ENCODE results near the gene CLEC1A. TPM values are rescaled to one million over a fixed set of nuclear protein-coding genes. Genes with fewer than 3 reads are reported as not detected.

The CLEC1A gene
- polyA plus RNA-seq, 1 donor (not counting 4 experiments of a cell fraction or from before 2014, with no cell fraction given), result 0.05 TPM

- FAIRE-seq (no peak), DNase-seq (ENCODE audit: low read depth, low spot score) (no peak)
- no peaks in the 10 kb centered on the region for H3K9me1 ChIP-seq (ENCODE audit: control insufficient read depth, extremely low read depth, insufficient read depth, low read length)
- no peaks in the 10 kb centered on the region for H3K4me1 ChIP-seq (ENCODE audit: control insufficient read depth, extremely low read depth, insufficient read depth, low read length)
- no peak overlapping the region for H2AFZ ChIP-seq (ENCODE audit: control insufficient read depth, low read length)
- dilution Hi-C loops (cut with MboI; ENCODE audit: extremely low pct_ligation_motif_present, low sequenced_read_pairs), result no loop called here
- no peaks in the 10 kb centered on the region for H4K20me1 ChIP-seq (ENCODE audit: control insufficient read depth, extremely low read depth, insufficient read depth, low read length)
- no peak overlapping the region for H3K4me2 ChIP-seq (ENCODE audit: control insufficient read depth, extremely low read depth, insufficient read depth, low read depth, low read length)
- H3K27ac ChIP-seq (ENCODE audit: control insufficient read depth, insufficient read depth, low read length), result no peak overlapping the region
- H3K36me3 ChIP-seq (ENCODE audit: control insufficient read depth in 2 of 2, extremely low read depth in 1 of 2, insufficient read depth in 2 of 2, low read length in 2 of 2), result no peaks in the 10 kb centered on the region
- H3K79me2 ChIP-seq (ENCODE audit: control insufficient read depth, insufficient read depth, low read length), result no peaks in the 10 kb centered on the region
- TF ChIP-seq EZH2 (IDR thresholded peaks at IDR 0.05; ENCODE audit: low read length) (no peak), CTCF (optimal IDR thresholded peaks at IDR 0.05 in 1 of 3, IDR thresholded peaks at IDR 0.05 in 1 of 3, conservative IDR thresholded peaks at IDR 0.05 in 1 of 3; ENCODE audit: extremely low read depth in 1 of 3, insufficient read depth in 2 of 3, low read length in 3 of 3) (no peak)
- H3K27me3 ChIP-seq (ENCODE audit: control insufficient read depth, extremely low read depth, insufficient read depth, low read length), result no peaks in the 10 kb centered on the region
- no peaks in the 10 kb centered on the region for H3K9me3 ChIP-seq (ENCODE audit: control insufficient read depth, low read depth, low read length)
- no peak overlapping the region for H3K4me3 ChIP-seq (ENCODE audit: control insufficient read depth in 2 of 3, extremely low read depth in 1 of 3, insufficient read depth in 2 of 3, low read depth in 1 of 3, low read length in 3 of 3)
- H3K9ac ChIP-seq (ENCODE audit: control insufficient read depth, extremely low read depth, insufficient read depth, low read length), result no peak overlapping the region
Observed at GRCh38 chr12:10102322-10102721, 3.5 kb upstream of the CLEC1A start.

- no peaks in the 10 kb centered on the region for H3K4me1 ChIP-seq (ENCODE audit: control insufficient read depth, extremely low read depth, insufficient read depth, low read length)
- H3K79me2 ChIP-seq (ENCODE audit: control insufficient read depth, insufficient read depth, low read length), result no peaks in the 10 kb centered on the region
- no peak overlapping the region for H3K27ac ChIP-seq (ENCODE audit: control insufficient read depth, insufficient read depth, low read length)
- no peaks in the 10 kb centered on the region for H3K9me3 ChIP-seq (ENCODE audit: control insufficient read depth, low read depth, low read length)
- FAIRE-seq (peak; percentile 32), DNase-seq (ENCODE audit: low read depth, low spot score) (no peak)
- TF ChIP-seq EZH2 (IDR thresholded peaks at IDR 0.05; ENCODE audit: low read length) (no peak), CTCF (optimal IDR thresholded peaks at IDR 0.05 in 1 of 3, IDR thresholded peaks at IDR 0.05 in 1 of 3, conservative IDR thresholded peaks at IDR 0.05 in 1 of 3; ENCODE audit: extremely low read depth in 1 of 3, insufficient read depth in 2 of 3, low read length in 3 of 3) (no peak)
- no peak overlapping the region for H3K4me3 ChIP-seq (ENCODE audit: control insufficient read depth in 2 of 3, extremely low read depth in 1 of 3, insufficient read depth in 2 of 3, low read depth in 1 of 3, low read length in 3 of 3)
- H3K9ac ChIP-seq (ENCODE audit: control insufficient read depth, extremely low read depth, insufficient read depth, low read length), result no peak overlapping the region
- no peaks in the 10 kb centered on the region for H4K20me1 ChIP-seq (ENCODE audit: control insufficient read depth, extremely low read depth, insufficient read depth, low read length)
- no peak overlapping the region for H3K4me2 ChIP-seq (ENCODE audit: control insufficient read depth, extremely low read depth, insufficient read depth, low read depth, low read length)
- no peaks in the 10 kb centered on the region for H3K27me3 ChIP-seq (ENCODE audit: control insufficient read depth, extremely low read depth, insufficient read depth, low read length)
- no peaks in the 10 kb centered on the region for H3K9me1 ChIP-seq (ENCODE audit: control insufficient read depth, extremely low read depth, insufficient read depth, low read length)
- dilution Hi-C loops (cut with MboI; ENCODE audit: extremely low pct_ligation_motif_present, low sequenced_read_pairs), result no loop called here
- H3K36me3 ChIP-seq (ENCODE audit: control insufficient read depth in 2 of 2, extremely low read depth in 1 of 2, insufficient read depth in 2 of 2, low read length in 2 of 2), result no peaks in the 10 kb centered on the region
- no peak overlapping the region for H2AFZ ChIP-seq (ENCODE audit: control insufficient read depth, low read length)
Observed at GRCh38 chr12:10101648-10102220, 2.9 kb upstream of the CLEC1A start.
